Ovary (tissue), 9 donors: ENCODE measurements around the gene ZBTB33. TPM values are rescaled to one million over a fixed set of nuclear protein-coding genes. Genes with fewer than 3 reads are reported as not detected.
A peak's percentile ranks its signal among the peaks of the same experiment; 100 is the strongest.

Experiments used
- DNase-seq, 5 donors: peaks; one replicate each; pipeline ENCODE4 v3.0.0-alpha.2; 2019 to 2020
- H3K27ac ChIP-seq, 2 donors: fragments of 200-600 bp; one replicate each; pipeline versions ENCODE4 v1.5.1 to v1.8.0; 2019 to 2022
- H3K27me3 ChIP-seq: fragments of 200-600 bp; one replicate; pipeline ENCODE4 v1.8.0; 2022
- H3K36me3 ChIP-seq: fragments of 200-600 bp; sonication (generic); one replicate; pipeline ENCODE4 v1.5.1; 2019
- H3K4me1 ChIP-seq: one replicate; pipeline ENCODE4 v1.8.1; 2013; ENCODE audit warnings: mild to moderate bottlenecking, moderate library complexity; ENCODE audit not compliant: insufficient read depth
- H3K4me3 ChIP-seq: fragments of 200-600 bp; sonication (generic); one replicate; pipeline ENCODE4 v1.5.1; 2017
- H3K9me3 ChIP-seq, 2 donors: fragments of 200-600 bp in 1 of 2; sonication (generic) in 1 of 2; one replicate each; pipeline versions ENCODE4 v1.5.1 to v1.8.1; 2013 to 2019; ENCODE audit warnings: mild to moderate bottlenecking in 1 of 2, moderate library complexity in 1 of 2
- CTCF ChIP-seq, 3 donors: fragments of 450-650 bp in 2 of 3; fragments of 200-600 bp in 1 of 3; IDR thresholded peaks; one replicate each; pipeline versions ENCODE4 v1.5.1 to v1.8.0; 2016 to 2022; ENCODE audit warnings: antibody characterized with exemption in 3 of 3, mild to moderate bottlenecking in 1 of 3
- EP300 ChIP-seq: sonication (generic); formaldehyde crosslinking; IDR thresholded peaks from one replicate; pipeline ENCODE4 v1.6.1; 2017; ENCODE audit warnings: antibody characterized with exemption
- POLR2A ChIP-seq: fragments of 450-650 bp; IDR thresholded peaks from one replicate; pipeline ENCODE4 v1.6.1; 2017; ENCODE audit warnings: antibody characterized with exemption, mild to moderate bottlenecking, moderate library complexity
- whole genome bisulfite sequencing, 3 donors: extraction: QIAGEN DNeasy Blood & Tissue Kit in 1 of 3; methylation state at CpG; one replicate each; pipeline versions ENCODE4 v1.1.5 to v1.1.7; 2013 to 2017; 5-methylcytosine and 5-hydroxymethylcytosine counted together
- intact Hi-C, 4 donors: fragments of 100-400 bp; cut with DNase I; formaldehyde crosslinking; loops; one replicate each; pipeline versions ENCODE4 v1.11.0 to v1.15.1; 2022 to 2023
- polyA plus RNA-seq, 2 donors: library from polyadenylated mRNA; stranded (reverse); fragments of 200-250 nt in 1 of 2; fragments of 350-450 nt in 1 of 2; fragmentation: Illumina TruSeq in 1 of 2; extraction: RNeasy Lipid Tissue Mini Kit (QIAGEN cat#74804) in 1 of 2; gene quantifications; one replicate each; pipeline ENCODE4 v1.2.3, GENCODE V29; 2013 to 2014
- total RNA-seq, 7 donors: library from RNA; depleted of rRNA in 2 of 7; stranded (reverse); fragments of >200 nt in 2 of 7; fragmentation: NEBNext Ultra II Directional in 3 of 7; extraction: Animal tissue kit (Norgen Biotek cat#: 25700) in 3 of 7; gene quantifications; one replicate each; pipeline versions ENCODE4 v1.1.0 to v1.2.4, GENCODE V29; 2016 to 2023
- donor health status: DM: no; HTN: no; CAD: no; lungs with moderate emphysema.
- donor health status: DM: no; HTN: no; CAD: no.
- donor health status: Bipolar disorder and iron deficiency.
- donor health status: DM: yes; HTN: yes; CAD: no.
- donor health status: DM: no; HTN: no; CAD: no.
- donor health status: DM: yes; HTN: yes; CAD: no.

Gene ZBTB33
- total and polyA plus RNA-seq, 9 donors: 6.6 to 20.0 (median 14.9) TPM

DNA sequence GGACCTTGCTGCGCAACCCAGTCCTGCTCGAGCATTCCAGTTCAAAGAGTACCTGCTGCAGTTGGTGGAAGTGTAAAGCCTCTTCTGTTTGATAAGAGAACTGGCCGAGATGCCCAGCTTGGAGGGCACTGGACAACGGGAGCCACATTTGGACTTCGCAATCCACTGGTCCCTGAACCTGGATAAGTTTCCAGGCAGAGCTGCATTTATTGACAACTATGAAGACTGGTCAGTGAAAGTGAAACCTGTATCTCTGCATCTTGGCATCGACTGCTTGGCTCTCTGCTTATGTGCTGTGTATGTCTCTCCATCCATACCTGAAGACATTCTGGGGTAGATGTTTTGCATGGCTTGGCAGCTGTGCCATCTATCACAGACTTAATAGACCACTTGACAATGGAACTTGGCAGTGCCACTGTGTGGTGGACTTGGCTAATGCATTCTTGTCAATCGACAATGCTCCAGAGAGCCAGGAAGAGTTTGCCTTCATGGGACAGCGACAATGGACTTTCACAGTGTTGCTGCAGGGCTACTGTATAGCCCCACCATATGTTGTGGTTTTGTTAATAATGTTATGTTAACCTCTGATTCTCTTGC is 43.5 kb upstream of the ZBTB33 start:
- TF ChIP-seq POLR2A (no peak), CTCF (IDR thresholded peaks at IDR 0.05) (no peak), EP300 (no peak)
- DNase-seq: no peak
- intact Hi-C loops: no loop called here
- Histone ChIP-seq H3K4me3 (no peak overlapping the region), H3K27me3 (no peaks in the 10 kb centered on the region), H3K36me3 (no peaks in the 10 kb centered on the region), H3K4me1 (peaks cover 1% of the 10 kb centered on the region), H3K9me3 (no peaks in the 10 kb centered on the region), H3K27ac (no peak overlapping the region)
- 70 to 83% (median 73%) methylated on average over 7 to 8 of the region's 8 CpGs for WGBS, 3 donors

GRCh38 chrX:120213438-120214265 is 37.0 kb upstream of the ZBTB33 start:
- intact Hi-C loops: loop anchor here in 1 of 4 donors (10.0 kb wide), 1 partner anchor 119 kb away; no protein-coding TSS in a partner anchor
- DNase-seq: peak; percentile 40 to 70 (median 51)

DNA sequence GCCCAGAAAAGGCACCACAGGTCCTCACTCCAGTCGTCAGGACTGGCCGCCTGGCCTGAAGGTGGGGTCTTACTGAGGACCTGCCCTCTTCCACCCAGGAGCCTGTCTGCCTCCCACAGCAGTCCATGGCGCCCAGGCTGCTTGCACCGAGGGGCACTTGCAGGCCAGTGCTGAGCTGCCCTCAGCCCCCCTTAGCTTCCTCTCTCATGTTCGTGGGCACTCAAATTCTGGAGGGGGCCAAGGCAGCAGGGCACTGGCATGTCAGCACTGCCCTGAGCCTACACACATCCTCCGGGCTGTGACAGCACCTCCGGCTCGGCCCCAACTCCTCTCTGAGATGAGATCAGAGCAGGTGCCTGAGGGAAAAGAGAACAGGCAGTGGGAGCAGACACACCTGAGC is 27.2 kb upstream of the ZBTB33 start:
- intact Hi-C loops: no loop called here
- no peaks in the 10 kb centered on the region for H3K9me3 ChIP-seq
- 79 to 83% (median 81%) methylated on average over 8 of the region's 8 CpGs for WGBS, 3 donors
- H3K36me3 ChIP-seq: no peaks in the 10 kb centered on the region
- TF ChIP-seq EP300: no peak
- DNase-seq: no peak
- H3K27me3 ChIP-seq: no peaks in the 10 kb centered on the region
- no peak overlapping the region for H3K27ac ChIP-seq
- no peak overlapping the region for H3K4me3 ChIP-seq
- H3K4me1 ChIP-seq: peaks cover 9% of the 10 kb centered on the region

More at GRCh38 chrX:120213438-120214265, 37.0 kb upstream of the ZBTB33 start:
- TF ChIP-seq CTCF (IDR thresholded peaks at IDR 0.05) (peak; percentile 47 to 55 (median 49)), POLR2A (no peak), EP300 (no peak)
- 21 to 26% (median 23%) methylated on average over 8 of the region's 8 CpGs for WGBS, 3 donors
- H3K27me3 ChIP-seq: no peaks in the 10 kb centered on the region
- H3K36me3 ChIP-seq: no peaks in the 10 kb centered on the region
- no peak overlapping the region for H3K27ac ChIP-seq
- peaks cover 1% of the 10 kb centered on the region for H3K4me1 ChIP-seq
- H3K4me3 ChIP-seq: no peak overlapping the region
- H3K9me3 ChIP-seq: no peaks in the 10 kb centered on the region

DNA sequence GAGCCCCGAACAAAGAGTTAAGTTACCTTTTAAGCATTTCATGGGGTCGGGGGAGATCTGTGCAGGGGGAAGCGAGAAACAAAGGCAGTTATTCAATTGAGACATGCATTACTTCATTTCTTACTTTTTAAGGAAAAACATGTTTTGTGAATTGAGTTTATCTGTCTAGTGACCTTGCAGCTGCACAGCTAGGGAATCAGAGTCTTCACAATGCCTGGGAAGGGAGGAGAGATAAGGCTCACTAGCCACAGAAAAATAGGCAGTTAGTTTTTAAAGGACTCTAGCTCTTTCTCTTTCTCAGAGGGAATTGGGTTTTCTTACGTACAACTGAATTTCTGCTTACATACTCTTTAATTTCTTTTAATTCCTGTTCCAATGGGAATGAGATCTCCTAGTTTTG is 26.2 kb upstream of the ZBTB33 start:
- H3K9me3 ChIP-seq: no peaks in the 10 kb centered on the region
- intact Hi-C loops: no loop called here
- no peaks in the 10 kb centered on the region for H3K27me3 ChIP-seq
- H3K36me3 ChIP-seq: no peaks in the 10 kb centered on the region
- TF ChIP-seq POLR2A (no peak), EP300 (no peak), CTCF (IDR thresholded peaks at IDR 0.05) (no peak)
- peak overlapping the region in 1 of 2 donors; percentile 43 for H3K27ac ChIP-seq
- H3K4me1 ChIP-seq: peaks cover 9% of the 10 kb centered on the region
- 24 to 32% (median 29%) methylated on average over 4 of the region's 4 CpGs for WGBS, 3 donors
- DNase-seq: no peak
- no peak overlapping the region for H3K4me3 ChIP-seq
